Measurements from ENCODE around the gene GALNT18.
A peak's percentile ranks its signal among the peaks of the same experiment; 100 is the strongest.

GALNT18 gene

DNA sequence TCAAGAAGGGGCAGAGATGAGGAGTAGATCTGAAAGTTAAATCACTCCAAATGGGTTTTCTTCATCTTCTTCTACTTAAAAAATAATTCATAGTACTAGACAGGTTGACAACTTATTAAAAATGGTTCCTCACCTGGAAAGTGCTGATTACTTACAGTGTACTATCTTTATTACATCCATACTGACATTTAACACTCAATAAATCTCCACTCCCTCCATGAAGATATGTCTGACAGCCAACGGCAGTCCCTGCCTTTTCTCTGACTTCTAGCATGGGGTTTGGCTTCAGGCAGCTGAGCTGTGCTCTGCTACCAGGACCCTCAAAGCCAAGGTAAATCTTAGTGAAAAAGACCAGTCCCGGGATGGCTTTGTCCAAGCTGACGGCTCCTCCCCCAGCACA is 135.4 kb downstream of the GALNT18 start:
- no peak for DNase-seq

DNA sequence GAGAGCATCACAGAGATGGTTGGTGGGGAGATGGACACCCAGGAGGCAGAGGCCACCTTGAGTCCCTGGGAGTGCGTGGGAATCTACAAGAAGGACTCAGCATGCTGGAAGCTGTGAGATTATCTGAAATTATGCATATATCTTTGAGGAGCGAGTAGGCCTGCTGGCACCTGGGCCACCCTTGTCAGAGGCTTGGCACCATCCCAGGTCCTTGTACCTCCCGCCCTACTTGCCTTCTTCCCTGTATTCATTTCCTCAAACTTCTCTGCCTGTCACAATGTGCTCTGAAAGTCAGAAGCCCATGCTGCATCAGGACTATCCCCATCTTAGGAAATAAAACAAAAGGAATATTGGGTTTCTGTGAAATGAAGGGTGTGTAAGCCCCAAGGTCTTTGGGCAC is 135.8 kb downstream of the GALNT18 start:
- no peak for DNase-seq

DNA sequence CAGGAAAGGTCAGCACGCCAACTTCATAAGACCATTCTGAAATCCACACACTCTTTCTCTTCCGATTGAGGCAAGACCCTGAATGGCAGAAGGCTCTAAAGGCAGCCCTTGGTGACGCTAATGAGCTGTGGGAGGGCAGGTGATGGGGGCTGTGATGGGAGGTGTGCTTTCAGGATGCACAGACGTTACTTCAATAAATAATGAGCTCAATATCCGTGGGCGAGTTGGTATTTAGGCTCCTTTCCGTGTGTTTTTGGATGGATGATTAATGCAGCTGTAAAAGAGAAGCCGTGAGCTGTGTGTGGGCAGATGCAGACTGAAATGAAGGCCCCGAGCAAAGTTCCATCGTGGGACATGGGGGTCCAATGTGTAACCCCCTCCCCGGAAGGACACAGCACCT is 138.2 kb downstream of the GALNT18 start:
- DNase-seq = no peak

DNA sequence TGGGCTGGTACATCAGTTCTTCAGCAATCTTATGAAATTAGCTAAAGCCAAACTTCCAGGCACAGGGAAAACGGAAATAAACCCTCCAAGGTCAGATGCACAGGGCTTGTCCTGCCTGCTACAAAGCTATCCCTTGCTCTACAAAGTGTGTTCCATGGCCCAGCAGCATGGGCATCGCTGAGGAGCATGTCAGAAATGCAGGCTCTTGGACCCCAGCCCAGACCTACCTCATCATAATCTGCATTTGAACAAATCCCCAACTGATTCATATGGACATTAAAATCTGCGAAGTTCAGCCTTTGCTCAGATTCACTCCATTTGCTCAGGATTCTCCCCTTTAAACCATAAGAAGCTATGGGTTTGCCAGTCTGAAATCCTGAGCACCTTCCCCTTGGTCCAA is 139.1 kb downstream of the GALNT18 start:
- no peak for DNase-seq

DNA sequence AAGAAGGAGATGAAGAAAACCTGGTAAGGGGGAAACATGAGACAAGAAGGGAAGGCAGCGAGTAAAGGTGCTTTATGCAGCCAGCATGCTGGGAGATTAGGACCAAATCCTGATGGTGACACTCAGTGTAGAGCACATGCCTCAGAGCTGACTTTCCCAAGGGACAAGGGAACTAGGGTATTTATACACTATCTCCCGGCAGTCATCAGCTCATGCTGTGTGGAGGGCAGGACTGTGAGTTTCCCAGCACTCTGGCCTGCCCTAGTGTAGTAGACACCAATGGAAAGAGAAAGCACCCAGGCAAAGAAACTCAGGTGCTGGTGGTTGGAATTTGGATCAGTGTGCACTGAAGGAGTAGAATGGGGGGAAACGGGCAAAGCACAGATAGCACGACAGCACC is 140.4 kb downstream of the GALNT18 start:
- DNase-seq = no peak

DNA sequence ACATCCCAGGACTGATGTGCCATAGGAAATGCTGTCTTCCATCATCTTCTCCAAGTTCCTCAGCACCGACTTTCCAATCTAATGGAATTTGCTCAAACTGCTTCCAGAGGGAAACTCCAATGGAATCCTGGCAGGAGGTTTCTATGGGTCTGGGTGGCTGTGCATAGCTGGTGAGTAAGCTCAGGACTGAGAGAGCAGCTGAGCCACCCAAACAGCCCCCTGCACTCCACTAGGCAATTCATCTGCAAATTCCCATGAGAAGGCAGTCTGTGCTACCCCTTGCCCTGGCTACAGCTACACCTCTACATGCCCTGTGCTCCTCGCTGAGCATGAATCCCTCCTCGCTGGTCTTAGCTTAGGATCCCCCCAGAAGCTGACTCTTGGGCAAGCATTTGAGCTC is 140.8 kb downstream of the GALNT18 start:
- DNase-seq = no peak

DNA sequence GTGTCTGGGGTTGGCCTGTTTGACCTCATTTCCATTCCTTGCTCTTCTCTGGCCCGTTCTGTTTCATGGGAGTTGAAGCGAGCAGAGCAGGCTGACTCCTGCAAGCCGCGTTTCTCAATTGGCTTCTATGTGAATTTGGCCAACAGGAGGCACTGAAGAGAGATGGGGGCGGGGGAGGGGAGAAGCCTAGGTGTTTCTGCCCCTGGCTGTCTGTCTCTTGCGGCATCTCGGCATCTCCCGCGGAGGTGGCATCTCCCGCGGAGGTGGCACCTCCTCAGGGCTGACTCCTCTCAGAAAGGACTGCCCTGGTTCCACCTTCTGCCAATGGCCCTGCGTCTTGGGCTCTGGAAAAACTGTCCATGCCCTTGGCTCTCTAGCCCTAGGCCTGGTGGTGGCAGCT is 143.1 kb downstream of the GALNT18 start:
- no peak for DNase-seq

DNA sequence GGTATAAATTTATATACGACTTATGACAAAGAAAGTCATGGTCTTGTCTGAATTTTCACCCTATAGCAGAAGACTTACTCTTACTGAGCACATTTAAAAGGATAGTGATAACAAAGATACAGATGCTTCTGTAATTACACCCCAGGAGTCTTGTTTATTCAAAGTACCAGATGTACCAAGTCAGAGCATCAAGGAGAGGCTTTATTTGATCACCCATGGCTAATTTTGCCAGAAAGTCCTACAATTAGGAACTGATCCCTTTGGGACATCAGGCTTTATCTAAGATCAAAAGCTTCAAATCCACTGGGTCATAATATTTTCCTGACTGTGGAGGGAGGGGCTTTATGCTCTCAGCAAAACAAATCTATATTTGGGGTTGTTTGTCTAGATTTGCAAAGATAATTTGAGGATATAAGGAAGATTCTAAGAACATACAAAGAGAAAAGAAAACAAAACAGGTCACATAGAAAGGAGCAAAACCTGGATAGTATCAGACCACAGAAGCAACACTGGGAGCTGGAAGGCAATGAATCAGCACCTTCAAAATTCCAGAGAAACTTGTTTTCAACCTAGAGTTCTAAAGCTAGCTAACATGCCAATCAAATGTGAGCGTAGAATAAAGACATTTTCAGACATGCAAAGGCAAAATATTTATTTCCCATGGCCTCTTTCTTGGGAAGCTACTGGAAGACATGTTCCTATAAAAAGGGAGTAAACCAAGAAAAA is 143.9 kb downstream of the GALNT18 start:
- DNase-seq = no peak

DNA sequence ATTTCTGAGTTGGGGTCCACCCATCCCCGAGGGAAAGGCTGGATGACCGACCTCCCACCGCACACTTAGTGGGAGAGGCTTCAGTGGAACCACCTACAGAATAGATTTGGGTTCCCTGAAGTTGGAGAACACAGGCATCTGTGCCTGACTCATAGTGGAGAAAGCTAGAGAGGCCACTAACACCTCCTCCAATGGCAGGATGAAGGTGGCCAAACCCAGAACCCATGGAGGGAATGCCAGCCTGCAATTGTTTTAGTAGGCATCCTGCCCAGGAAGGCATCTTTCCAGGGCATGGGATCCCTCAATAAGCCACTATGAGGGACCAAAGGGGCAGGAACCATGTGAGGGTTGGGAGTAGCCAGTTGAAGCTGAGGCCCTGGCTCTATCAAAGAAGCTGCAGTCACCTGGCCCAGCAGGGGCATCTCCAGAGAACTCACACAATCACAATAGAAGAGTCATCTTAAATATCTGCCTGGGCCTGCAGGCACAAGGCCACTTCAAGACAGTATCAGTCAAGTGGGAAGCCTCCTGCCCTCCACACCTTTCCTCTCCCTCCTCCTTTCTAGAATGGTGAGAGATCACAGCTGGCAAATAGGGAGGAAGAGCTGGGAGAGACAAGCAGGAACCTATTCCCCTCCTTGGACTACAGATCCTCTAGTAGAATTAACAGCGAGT is 144.7 kb downstream of the GALNT18 start:
- DNase-seq = no peak

DNA sequence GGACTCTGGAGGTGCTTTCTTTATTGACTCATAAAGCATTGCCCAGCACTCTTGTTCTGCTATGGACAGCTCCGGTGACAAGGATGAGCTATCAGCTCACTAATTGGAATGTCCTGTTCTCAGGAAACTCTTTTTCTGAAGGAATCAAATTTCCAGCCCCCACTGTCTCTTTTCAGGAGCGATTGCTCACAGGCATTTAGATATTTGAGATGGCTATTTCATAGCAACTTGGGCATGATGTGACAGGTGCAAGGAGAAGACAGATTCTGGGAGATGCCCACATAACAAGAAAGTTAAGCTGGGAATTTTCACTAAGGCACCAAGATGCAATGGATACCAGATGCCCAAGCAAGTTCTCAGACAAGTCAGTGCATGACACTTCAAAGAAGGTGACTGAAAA is 145.3 kb downstream of the GALNT18 start:
- DNase-seq = no peak

DNA sequence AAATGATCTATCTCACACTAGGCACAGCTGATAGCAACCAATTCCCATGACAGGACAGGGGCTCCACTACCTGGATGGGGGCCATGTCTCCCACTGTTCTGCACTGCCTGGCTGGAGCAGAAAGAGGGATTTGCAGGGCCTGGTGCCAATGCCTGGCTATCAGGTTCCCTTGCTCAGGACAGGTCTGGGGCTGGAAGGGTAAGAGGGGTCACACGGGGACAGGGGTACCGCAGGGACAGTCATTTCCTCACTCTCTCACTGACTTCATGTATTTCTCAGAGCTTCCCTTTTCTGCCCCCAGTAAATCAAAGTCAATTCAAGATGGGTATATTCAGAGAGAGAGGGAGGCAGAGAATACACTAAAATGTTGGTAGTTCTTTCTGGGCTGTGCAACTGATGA is 149.7 kb downstream of the GALNT18 start:
- no peak for DNase-seq

DNA sequence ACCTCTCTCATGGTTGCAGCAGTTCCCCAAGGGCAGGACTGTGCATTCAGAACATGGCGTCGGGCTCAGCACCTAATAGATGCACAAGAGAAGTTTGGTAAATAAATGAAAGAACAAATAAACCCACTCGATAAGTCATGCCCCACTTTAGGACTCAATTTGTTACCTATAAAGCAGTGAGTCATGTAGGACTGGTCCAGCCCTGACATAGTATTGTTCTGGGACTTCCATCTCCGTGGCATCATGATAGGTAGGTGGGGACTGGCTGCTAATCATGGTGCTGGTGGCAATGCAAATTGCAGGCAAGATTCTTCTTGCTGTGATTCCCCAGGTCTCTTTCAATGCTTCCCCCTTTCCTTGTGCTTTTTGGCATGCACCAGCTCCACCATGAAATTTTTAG is 150.6 kb downstream of the GALNT18 start:
- DNase-seq = no peak

DNA sequence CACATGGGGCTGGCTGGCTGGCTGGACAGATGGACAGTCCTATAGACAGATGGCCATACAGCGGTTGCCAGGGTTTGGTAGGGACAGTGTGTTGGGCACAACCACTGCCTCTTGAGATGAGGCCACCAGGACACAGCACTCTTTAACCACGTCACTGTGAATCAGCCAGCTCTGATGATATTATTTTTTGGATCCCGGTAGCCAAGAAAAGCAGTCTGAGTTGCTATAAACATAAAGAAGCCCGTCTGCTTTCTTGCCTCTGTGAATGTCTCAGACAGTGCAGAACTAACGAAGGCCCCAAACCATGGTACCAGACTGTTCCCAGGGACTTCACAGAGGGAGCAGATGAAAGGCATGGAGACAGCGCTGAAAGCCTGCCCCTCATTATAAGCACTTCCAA is 152.9 kb downstream of the GALNT18 start:
- no peak for DNase-seq

DNA sequence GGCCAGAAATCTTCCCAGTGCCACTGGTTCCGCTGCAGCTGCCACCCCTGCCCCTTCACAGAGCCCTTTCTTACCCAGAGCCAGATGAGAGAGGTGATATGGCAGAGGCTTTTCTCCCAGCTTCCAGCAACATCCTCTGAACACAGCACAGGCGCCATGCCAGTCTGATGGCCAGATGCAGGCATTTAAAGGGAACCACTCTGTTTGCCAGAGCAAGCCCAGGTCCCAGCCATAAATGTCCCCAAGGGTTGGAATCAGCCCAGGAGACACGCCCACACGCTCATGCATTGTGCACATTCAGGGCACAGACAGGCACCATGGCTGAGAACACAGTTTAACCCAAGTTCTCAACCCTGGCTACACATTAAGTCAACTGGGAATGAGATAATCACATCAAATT is 154.5 kb downstream of the GALNT18 start:
- DNase-seq = no peak

DNA sequence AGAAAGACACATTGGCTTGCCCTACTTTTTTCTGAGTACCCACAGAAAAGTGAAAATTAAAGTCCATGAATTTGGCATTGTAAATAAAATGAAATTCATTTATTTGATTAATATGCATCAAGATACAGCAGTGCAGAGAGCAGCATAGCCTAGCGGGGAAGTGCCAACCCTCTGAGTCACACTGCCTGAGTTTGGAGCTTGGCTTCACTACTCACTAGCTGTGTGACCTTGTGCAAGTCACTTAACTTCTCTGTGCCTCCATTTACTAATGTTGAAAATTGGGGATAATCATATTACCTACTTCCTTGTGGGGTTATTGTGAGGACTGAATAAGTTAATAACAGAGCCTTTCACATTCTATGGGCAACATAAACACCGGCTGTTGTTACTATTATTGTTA is 157.2 kb downstream of the GALNT18 start:
- no peak for DNase-seq

DNA sequence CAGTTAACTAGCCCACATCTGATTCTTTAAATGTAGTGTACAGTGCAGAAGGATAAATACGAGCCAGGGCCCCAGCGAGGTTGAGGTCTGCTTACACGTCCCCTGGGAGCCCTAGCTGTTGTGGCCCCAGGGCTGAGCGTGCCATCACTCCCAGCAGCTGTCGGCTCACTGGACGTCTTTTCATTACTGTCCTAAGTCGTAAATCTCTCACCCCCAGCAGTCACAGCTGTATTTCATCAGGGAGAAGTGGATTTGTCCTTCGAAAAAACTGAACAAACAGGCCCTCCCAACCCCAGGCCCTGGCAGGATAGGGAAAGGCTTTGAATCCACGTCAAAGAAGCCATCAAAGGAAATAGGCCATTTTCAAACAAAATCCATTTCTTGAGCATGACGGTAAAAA is 158.4 kb downstream of the GALNT18 start:
- DNase-seq = no peak

DNA sequence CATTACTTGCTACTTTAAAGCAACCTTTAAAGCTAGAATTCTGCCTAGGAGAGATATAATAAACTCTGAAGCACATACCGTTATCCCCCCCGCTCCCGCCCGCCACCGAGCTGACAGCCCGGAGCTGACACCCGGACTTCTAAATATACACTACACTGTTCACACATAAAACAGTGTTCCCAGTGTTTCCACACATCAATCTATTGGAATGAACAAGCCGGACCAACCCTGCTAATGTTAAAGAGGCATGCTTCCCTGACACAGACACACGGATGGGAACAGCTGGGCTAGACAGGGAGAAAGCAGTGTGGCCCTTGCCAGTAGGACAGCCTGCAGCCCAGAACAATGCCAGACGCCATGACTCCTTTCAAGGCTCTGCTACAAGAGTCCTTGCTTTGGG is 160.3 kb downstream of the GALNT18 start:
- DNase-seq = no peak

DNA sequence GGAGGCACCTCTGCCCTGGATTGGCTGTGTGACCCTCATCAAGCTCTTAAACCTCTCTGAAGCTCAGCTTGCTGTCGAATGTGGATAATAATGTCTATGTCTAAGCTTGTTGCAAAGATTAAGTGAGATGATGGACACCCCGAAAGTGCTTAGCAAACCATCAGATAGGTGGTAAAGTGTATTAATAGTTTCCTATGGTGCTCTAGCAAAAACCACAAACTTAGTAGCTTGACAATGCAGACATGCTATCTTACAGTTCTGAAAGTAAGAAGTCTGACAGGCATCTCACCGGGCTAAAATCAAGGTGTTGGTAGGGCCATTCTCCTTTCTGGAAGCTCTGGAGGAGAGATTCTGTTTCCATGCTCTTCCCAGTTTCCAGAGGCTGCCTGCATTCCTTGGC is 162.2 kb downstream of the GALNT18 start:
- no peak for DNase-seq

DNA sequence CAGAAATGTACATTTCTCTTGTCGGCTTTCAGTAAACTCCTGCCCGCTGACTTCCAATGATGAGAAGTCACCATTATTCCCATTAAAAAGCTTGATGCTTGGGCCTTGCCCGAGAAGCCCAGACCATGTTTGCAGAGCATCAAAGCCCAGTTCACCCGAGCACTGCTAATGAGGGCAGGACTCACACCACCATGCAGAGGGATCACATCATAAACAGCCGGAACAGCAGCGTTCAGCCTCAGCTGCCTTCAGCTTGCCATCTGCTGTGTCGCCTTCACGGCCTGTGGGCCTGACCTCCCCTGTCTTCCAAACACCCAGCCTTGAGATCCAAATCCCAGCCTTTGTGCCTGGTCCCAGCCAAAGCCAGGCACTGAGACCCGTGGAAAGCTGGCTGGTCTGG is 163.3 kb downstream of the GALNT18 start:
- peak; percentile 28 for DNase-seq

DNA sequence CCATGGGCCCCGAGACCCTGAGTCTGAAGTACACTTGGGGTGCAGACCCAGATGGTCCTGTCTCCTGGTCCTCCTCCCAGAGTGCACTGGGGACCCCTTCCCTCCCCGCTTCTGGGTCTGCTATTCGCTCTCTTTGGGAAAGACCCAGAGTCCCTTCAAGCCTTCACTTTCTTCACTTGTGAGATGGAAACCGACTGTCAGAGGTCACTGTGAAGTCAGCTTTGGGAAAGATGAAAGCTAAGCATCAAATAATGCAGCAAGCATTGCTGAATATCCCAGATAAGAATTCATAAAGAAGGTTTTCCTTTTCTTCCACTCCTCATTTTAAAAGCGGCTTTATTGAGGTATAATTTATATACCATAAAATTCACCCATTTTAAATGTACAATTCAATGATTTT is 163.8 kb downstream of the GALNT18 start:
- no peak for DNase-seq

DNA sequence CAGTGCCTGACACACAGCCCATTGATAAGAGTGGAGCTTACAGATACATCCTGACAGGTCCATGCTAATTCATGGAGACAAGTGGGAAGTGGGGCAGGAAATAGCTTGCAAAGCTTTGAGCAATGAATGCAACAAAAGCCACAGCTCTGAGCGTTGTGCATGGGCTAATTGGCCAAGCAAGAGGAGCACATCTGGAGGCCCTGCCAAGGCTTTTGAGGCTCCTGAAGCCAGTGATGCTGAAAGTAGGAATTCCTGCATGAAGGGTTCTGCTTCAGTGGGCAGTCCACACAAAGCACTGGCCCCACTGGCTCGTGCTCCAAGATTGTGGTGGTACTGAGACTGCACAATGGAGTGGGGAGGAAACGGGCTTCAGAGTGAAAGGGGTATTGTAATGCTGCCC is 164.9 kb downstream of the GALNT18 start:
- DNase-seq = no peak

DNA sequence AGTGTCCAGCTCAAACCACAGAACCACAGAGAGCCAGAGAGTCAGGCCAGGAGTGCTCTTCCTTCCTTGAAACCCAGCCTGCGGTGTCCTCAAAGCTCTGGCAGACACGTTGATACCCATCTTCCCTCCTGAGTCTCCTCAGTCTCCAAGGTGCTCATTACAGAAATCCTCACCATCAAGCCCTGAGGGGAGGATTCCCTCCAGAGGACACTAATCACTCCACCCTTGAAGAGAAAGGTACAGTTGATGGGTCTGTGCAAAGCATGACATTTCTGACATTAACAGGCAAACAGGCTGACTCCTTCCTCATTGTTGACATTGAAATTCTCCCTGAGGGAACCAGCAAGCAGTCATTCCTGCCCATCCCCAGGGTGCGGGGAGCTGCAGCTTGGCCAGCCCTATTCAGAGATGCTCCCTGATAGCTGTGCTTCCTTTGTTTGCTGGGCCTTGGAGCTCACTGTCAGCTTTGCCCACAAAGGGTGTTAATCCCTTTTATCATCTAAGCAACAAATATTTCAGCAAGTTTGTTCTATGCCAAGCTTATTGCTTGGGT is 167.1 kb downstream of the GALNT18 start:
- no peak for DNase-seq

DNA sequence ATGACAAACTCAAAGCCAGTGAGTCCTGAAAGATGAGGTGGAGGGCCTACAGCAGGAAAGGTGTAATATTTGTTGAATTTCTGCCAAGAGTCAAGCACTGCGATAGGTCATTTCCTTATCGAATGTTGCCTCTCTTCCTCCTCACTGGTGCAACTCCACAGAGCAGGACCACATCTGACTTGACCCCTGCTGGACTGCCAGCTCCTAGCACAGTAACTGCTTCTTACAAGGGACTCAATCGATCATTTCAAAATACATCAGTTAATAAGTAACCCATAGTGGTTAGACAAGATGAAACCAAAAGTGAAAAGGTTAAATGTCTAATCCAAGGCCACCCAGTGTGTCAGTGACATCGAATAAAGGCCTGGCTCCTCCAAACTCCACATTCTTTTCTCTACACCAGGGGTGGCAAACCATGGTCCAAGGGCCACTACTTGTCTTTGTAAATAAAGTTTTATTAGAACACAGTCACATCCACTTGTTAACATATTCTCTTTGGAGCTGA is 170.3 kb downstream of the GALNT18 start:
- DNase-seq = no peak

DNA sequence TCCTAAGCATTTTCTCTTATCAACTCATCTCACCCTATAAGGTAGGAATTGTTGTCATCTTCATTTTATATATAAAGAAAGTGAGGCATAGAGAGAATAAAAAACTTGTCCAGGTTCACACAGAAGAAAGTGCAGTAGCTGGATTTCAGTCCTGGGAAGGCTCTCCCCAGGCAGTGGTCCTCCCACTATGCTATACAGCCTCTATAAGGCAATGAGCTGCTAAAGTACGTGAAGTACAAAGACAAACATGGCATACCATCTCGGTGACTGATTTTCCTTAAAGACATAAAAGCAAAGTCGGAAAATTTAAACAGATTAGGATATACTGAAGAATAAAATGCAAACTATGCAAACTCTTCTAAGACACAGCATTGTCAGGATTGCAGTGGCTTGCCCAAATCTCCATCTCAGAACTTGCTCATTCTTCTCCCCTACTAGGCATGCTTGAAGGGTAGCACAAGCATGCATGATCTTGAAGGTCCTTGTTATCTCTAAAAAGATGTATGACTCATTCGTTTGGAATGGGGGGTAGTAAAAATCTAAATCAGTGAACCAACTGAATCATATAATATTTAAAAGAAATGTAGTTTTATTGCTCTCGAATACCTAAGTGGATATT is 171.0 kb downstream of the GALNT18 start:
- no peak for DNase-seq

Data from NCI-H1694 treated with DMSO at 0.1 percent for 48 hours (cell line).